Kidney (tissue), 14 donors: ENCODE data around the gene GNB1L. TPM values are rescaled to one million over a fixed set of nuclear protein-coding genes. Genes with fewer than 3 reads are reported as not detected.
A peak's percentile ranks its signal among the peaks of the same experiment; 100 is the strongest.

Experiments
- DNase-seq, 5 donors: peaks; one replicate each; pipeline ENCODE4 v3.0.0-alpha.2; 2013 to 2020
- FAIRE-seq: peaks from 2 replicates; lab custom pipeline; 2012; peaks lifted over from hg19 to GRCh38; lab: Jason Lieb, UNC
- H3K27ac ChIP-seq, 2 donors: one replicate each; pipeline ENCODE4 v1.7.0; 2013; ENCODE audit warnings: low read depth in 2 of 2, low read length in 2 of 2, inconsistent platforms in 1 of 2
- H3K27me3 ChIP-seq: one replicate; pipeline ENCODE4 v1.7.1; 2013; ENCODE audit warnings: low read length, inconsistent platforms; ENCODE audit not compliant: control insufficient read depth, insufficient read depth
- H3K36me3 ChIP-seq, 3 donors: one replicate each; pipeline versions ENCODE4 v1.7.0 to v1.7.1; 2013; ENCODE audit warnings: low read length in 3 of 3, control low read depth in 1 of 3, inconsistent platforms in 1 of 3; ENCODE audit not compliant: insufficient read depth in 3 of 3, control insufficient read depth in 2 of 3
- H3K4me1 ChIP-seq, 3 donors: one replicate each; pipeline versions ENCODE4 v1.7.0 to v1.7.1; 2013; ENCODE audit warnings: low read length in 3 of 3, inconsistent platforms in 1 of 3, low read depth in 1 of 3; ENCODE audit not compliant: control insufficient read depth in 2 of 3, insufficient read depth in 2 of 3
- H3K4me3 ChIP-seq, 3 donors: one replicate each; pipeline versions ENCODE4 v1.7.0 to v1.8.1; 2013; ENCODE audit warnings: low read length in 3 of 3, control low read depth in 1 of 3, inconsistent platforms in 1 of 3
- H3K9ac ChIP-seq, 3 donors: one replicate each; pipeline versions ENCODE4 v1.7.0 to v1.7.1; 2013; ENCODE audit warnings: low read length in 3 of 3, control low read depth in 1 of 3, inconsistent platforms in 1 of 3
- H3K9me3 ChIP-seq, 3 donors: one replicate each; pipeline versions ENCODE4 v1.7.0 to v1.7.1; 2013; ENCODE audit warnings: low read length in 3 of 3, control low read depth in 1 of 3, inconsistent platforms in 1 of 3; ENCODE audit not compliant: control insufficient read depth in 2 of 3, insufficient read depth in 1 of 3
- CTCF ChIP-seq: IDR thresholded peaks from 3 replicates; pipeline ENCODE4 v1.5.1; 2012; ENCODE audit warnings: mild to moderate bottlenecking, moderate library complexity, borderline replicate concordance; ENCODE audit not compliant: insufficient read depth; ENCODE audit errors: extremely low read depth
- intact Hi-C: fragments of 100-400 bp; cut with DNase I; formaldehyde crosslinking; loops from one replicate; pipeline ENCODE4 v1.11.1; 2022
- polyA plus RNA-seq: library from polyadenylated mRNA; stranded (reverse); fragments of 350-450 nt; fragmentation: Illumina TruSeq; extraction: RNeasy Lipid Tissue Mini Kit (QIAGEN cat#74804); gene quantifications from one replicate; pipeline ENCODE4 v1.2.3, GENCODE V29; 2014; ENCODE audit warnings: low read depth, low replicate concordance; ENCODE audit not compliant: insufficient read depth
- total RNA-seq: library from RNA; stranded (reverse); fragmentation: NEBNext Ultra II Directional; extraction: Animal tissue kit (Norgen Biotek cat#: 25700); gene quantifications from one replicate; pipeline ENCODE4 v1.2.1, GENCODE V29; 2021
- donor health status: control.
- donor health status: control.
- donor health status: control.
- donor health status: control.
- donor health status: control.
- donor health status: DM: yes; HTN: yes; CAD: no.
- donor health status: Normal renal cell carcinoma (clear cell type).

GNB1L gene
- total and polyA plus RNA-seq, 2 donors from 2014 or later, result 4.0 to 4.4 TPM

- H3K27me3 ChIP-seq, result no peaks in the 10 kb centered on the region
- H3K9me3 ChIP-seq, result no peaks in the 10 kb centered on the region
- DNase-seq, result peak in 2 of 5 donors; percentile 50 to 71
- no peak overlapping the region for H3K27ac ChIP-seq
- no peak overlapping the region for H3K4me3 ChIP-seq
- H3K4me1 ChIP-seq, result peaks cover 0 to 2% (median under 1%) of the 10 kb centered on the region in 3 donors
- no peaks in the 10 kb centered on the region for H3K36me3 ChIP-seq
- intact Hi-C loops, result no loop called here
- no peak overlapping the region for H3K9ac ChIP-seq
- no peak for FAIRE-seq
- TF ChIP-seq CTCF, result no peak
Observed at GRCh38 chr22:19875531-19876313, 21.0 kb upstream of the GNB1L start.

- Histone ChIP-seq H3K36me3 (no peaks in the 10 kb centered on the region), H3K27me3 (no peaks in the 10 kb centered on the region), H3K4me3 (no peak overlapping the region), H3K9me3 (no peaks in the 10 kb centered on the region), H3K27ac (no peak overlapping the region), H3K4me1 (no peaks in the 10 kb centered on the region), H3K9ac (no peak overlapping the region)
- peak in 2 of 5 donors; percentile 54 to 56 for DNase-seq
- no peak for TF ChIP-seq CTCF
- FAIRE-seq, result no peak
- intact Hi-C loops, result no loop called here
Observed at GRCh38 chr22:19875061-19875530, 20.4 kb upstream of the GNB1L start.

- FAIRE-seq, result no peak
- H3K9me3 ChIP-seq, result no peaks in the 10 kb centered on the region
- no peaks in the 10 kb centered on the region for H3K4me1 ChIP-seq
- TF ChIP-seq CTCF, result no peak
- no peak overlapping the region for H3K4me3 ChIP-seq
- H3K9ac ChIP-seq, result no peak overlapping the region
- peak; percentile 49 to 72 (median 63) for DNase-seq
- no peaks in the 10 kb centered on the region for H3K27me3 ChIP-seq
- H3K36me3 ChIP-seq, result no peaks in the 10 kb centered on the region
- intact Hi-C loops, result no loop called here
- H3K27ac ChIP-seq, result no peak overlapping the region
Observed at GRCh38 chr22:19874307-19875060, 19.8 kb upstream of the GNB1L start.
